Fibroblast of lung (primary cell): ENCODE measurements around the gene RNF43.

Experiments
- EZH2 ChIP-seq: IDR thresholded peaks from 2 replicates; pipeline ENCODE4 v1.5.1; 2012; ENCODE audit warnings: low read length, control low read depth, mild to moderate bottlenecking; ENCODE audit errors: missing control alignments
- TF ChIP-seq, protein P1 (sequence below), 2 donors: IDR thresholded peaks in 1 of 2; conservative IDR thresholded peaks in 1 of 2; 1 replicate in 1 of 2; 2 replicates in 1 of 2; pipeline ENCODE4 v1.5.1; 2011 to 2012; ENCODE audit warnings: low read length in 2 of 2, control low read depth in 1 of 2, inconsistent platforms in 1 of 2, low read depth in 1 of 2, mild to moderate bottlenecking in 1 of 2

DNA sequence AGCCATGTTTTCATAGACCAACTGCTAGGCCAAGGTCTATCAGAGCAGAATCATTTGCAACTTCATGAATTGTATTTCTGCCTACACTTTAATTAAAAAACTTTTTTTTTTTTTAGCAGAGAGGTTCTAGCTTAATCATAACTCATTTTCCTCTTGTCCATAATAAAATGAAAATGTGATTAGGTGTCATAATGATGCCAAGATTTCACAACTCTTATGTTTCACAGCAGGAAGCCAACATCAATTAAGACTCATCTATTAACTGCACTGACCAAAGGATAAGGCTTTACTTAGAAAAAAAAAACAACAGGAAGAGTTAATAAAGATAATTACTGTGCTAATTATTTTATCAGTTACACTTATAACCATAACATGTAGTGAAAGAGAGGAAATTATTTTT is 18.9 kb upstream of the RNF43 start:
- TF ChIP-seq, protein P1, sequence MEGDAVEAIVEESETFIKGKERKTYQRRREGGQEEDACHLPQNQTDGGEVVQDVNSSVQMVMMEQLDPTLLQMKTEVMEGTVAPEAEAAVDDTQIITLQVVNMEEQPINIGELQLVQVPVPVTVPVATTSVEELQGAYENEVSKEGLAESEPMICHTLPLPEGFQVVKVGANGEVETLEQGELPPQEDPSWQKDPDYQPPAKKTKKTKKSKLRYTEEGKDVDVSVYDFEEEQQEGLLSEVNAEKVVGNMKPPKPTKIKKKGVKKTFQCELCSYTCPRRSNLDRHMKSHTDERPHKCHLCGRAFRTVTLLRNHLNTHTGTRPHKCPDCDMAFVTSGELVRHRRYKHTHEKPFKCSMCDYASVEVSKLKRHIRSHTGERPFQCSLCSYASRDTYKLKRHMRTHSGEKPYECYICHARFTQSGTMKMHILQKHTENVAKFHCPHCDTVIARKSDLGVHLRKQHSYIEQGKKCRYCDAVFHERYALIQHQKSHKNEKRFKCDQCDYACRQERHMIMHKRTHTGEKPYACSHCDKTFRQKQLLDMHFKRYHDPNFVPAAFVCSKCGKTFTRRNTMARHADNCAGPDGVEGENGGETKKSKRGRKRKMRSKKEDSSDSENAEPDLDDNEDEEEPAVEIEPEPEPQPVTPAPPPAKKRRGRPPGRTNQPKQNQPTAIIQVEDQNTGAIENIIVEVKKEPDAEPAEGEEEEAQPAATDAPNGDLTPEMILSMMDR (conservative IDR thresholded peaks at IDR 0.05 in 1 of 2, IDR thresholded peaks at IDR 0.05 in 1 of 2; ENCODE audit: low read depth in 1 of 2, low read length in 2 of 2): no peak
- no peak for TF ChIP-seq EZH2
